ENCODE results near the gene BNIPL. TPM values are rescaled to one million over a fixed set of nuclear protein-coding genes. Genes with fewer than 3 reads are reported as not detected.
A peak's percentile ranks its signal among the peaks of the same experiment; 100 is the strongest.

The BNIPL gene
- total and polyA plus RNA-seq, 2 of the 13 experiments (the other 11 are each of a cell fraction or from before 2014, with no cell fraction given): 0.40 to 1.1 TPM

DNA sequence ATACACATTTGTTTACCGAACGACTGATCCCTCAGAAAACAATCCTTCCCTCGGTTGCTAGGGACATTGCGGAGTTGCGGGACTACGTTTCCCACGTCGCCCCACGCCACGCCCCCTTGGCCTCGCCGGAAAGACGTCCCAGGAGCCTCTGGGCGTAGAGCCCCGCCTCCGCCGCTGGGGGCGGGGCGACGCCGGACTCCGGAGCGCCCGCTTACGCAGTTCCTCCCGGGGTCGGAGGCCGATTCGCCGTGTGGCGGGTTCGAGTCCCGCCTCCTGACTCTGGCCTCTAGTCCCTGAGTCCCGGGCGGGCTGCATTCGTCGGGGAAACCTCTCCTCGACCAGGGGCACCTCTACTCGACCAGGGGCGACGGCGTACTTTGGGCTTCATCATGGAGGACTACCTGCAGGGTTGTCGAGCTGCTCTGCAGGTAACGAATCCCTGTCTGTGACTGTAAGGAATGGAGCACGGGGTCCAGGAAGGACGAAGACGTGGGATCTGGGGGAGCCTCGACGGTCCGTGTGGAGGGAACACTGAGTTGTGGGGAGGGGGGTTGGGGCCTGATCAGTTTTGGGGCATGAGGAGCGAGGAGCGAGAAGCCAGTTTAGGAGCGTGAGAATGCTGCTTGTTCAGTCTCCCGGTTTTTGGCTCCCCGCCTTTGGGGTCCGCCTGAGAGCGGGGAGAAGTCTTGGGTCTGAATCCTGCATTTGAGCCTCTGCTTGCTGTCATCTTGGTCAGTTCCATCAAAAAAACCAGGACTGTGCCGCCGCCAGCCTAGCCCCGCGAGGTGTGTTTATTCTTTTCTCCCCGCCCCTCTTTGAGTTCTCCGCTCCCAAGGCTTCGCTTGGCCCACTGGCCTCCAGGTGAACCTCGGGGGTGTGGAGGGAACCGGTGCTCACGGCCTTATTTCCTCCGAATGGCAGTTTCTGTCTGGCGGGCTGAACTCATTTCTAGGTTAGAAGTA is 27.9 kb upstream of the BNIPL start, which contains the start of gene PRUNE1 (continued):
- TF ChIP-seq TFAP4 (IDR thresholded peaks at IDR 0.05; ENCODE audit: borderline replicate concordance, low read depth) (peak; percentile 34; the same call in 1 of the 2 replicates), POLR2G (IDR thresholded peaks at IDR 0.05; ENCODE audit: low read depth, low read length) (peak; percentile 67), SOX13 (IDR thresholded peaks at IDR 0.05) (no peak), SOX13 (CRISPR knock-in tag; conservative IDR thresholded peaks at IDR 0.05 in 1 of 2, IDR thresholded peaks at IDR 0.05 in 1 of 2) (peak in 1 of 2 experiments; percentile 40; a peak in 1 of 4 replicates), RERE (CRISPR knock-in tag; IDR thresholded peaks at IDR 0.05; ENCODE audit: low read depth) (no peak), NCOA1 (CRISPR knock-in tag; IDR thresholded peaks at IDR 0.05) (no peak), ZSCAN30 (CRISPR knock-in tag; IDR thresholded peaks at IDR 0.05) (no peak), ZBTB49 (CRISPR knock-in tag; IDR thresholded peaks at IDR 0.05; ENCODE audit: borderline replicate concordance) (no peak), GPN1 (CRISPR knock-in tag; IDR thresholded peaks at IDR 0.05; ENCODE audit: borderline replicate concordance) (no peak), ZNF484 (CRISPR knock-in tag; IDR thresholded peaks at IDR 0.05; ENCODE audit: borderline replicate concordance, low read depth) (no peak)
- TF ChIP-seq, protein P1, sequence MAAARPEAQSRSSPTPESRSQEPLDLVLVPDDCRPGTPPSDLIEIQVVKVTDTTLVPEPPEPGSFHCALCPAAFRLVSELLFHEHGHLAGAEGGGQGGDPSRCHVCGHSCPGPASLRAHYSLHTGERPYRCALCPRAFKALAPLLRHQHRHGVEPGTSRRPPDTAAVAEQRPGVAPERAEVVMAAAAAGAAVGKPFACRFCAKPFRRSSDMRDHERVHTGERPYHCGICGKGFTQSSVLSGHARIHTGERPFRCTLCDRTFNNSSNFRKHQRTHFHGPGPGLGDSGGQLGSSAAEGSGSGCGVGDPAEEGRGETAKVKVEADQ (CRISPR knock-in tag; IDR thresholded peaks at IDR 0.05; ENCODE audit: borderline replicate concordance): 0 out of 2 replicates have a peak, but pooled peaks have one; percentile 42
- TF ChIP-seq, protein P2, sequence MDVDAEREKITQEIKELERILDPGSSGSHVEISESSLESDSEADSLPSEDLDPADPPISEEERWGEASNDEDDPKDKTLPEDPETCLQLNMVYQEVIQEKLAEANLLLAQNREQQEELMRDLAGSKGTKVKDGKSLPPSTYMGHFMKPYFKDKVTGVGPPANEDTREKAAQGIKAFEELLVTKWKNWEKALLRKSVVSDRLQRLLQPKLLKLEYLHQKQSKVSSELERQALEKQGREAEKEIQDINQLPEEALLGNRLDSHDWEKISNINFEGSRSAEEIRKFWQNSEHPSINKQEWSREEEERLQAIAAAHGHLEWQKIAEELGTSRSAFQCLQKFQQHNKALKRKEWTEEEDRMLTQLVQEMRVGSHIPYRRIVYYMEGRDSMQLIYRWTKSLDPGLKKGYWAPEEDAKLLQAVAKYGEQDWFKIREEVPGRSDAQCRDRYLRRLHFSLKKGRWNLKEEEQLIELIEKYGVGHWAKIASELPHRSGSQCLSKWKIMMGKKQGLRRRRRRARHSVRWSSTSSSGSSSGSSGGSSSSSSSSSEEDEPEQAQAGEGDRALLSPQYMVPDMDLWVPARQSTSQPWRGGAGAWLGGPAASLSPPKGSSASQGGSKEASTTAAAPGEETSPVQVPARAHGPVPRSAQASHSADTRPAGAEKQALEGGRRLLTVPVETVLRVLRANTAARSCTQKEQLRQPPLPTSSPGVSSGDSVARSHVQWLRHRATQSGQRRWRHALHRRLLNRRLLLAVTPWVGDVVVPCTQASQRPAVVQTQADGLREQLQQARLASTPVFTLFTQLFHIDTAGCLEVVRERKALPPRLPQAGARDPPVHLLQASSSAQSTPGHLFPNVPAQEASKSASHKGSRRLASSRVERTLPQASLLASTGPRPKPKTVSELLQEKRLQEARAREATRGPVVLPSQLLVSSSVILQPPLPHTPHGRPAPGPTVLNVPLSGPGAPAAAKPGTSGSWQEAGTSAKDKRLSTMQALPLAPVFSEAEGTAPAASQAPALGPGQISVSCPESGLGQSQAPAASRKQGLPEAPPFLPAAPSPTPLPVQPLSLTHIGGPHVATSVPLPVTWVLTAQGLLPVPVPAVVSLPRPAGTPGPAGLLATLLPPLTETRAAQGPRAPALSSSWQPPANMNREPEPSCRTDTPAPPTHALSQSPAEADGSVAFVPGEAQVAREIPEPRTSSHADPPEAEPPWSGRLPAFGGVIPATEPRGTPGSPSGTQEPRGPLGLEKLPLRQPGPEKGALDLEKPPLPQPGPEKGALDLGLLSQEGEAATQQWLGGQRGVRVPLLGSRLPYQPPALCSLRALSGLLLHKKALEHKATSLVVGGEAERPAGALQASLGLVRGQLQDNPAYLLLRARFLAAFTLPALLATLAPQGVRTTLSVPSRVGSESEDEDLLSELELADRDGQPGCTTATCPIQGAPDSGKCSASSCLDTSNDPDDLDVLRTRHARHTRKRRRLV (CRISPR knock-in tag; IDR thresholded peaks at IDR 0.05): no peak
